GM23248 (cell line): ENCODE results near the gene CDH4. TPM values are rescaled to one million over a fixed set of nuclear protein-coding genes. Genes with fewer than 3 reads are reported as not detected.

Experiments
- DNase-seq: peaks from one replicate; pipeline ENCODE4 v3.0.0-alpha.2; 2015
- H2AFZ ChIP-seq: fragments of 200-600 bp; sonication (generic); 2 replicates; pipeline ENCODE4 v1.6.1; 2016; ENCODE audit warnings: antibody characterized with exemption
- H3F3A ChIP-seq: fragments of 200-600 bp; sonication (generic); 2 replicates; pipeline ENCODE4 v1.6.1; 2016; ENCODE audit warnings: mild to moderate bottlenecking, antibody characterized with exemption, mixed run types; ENCODE audit not compliant: insufficient read depth
- H3K27ac ChIP-seq: fragments of 200-600 bp; sonication (generic); 2 replicates; pipeline ENCODE4 v1.5.1; 2016; ENCODE audit warnings: mild to moderate bottlenecking
- H3K27me3 ChIP-seq: fragments of 200-600 bp; sonication (generic); replicated peaks from 2 replicates; pipeline ENCODE4 v1.6.1; 2016; ENCODE audit warnings: mild to moderate bottlenecking; ENCODE audit not compliant: insufficient read depth
- H3K36me3 ChIP-seq: fragments of 200-600 bp; sonication (generic); 2 replicates; pipeline ENCODE4 v1.6.1; 2016; ENCODE audit warnings: low read depth, mild to moderate bottlenecking
- H3K4me1 ChIP-seq: fragments of 200-600 bp; sonication (generic); 2 replicates; pipeline ENCODE4 v1.6.1; 2016; ENCODE audit warnings: mild to moderate bottlenecking; ENCODE audit not compliant: insufficient read depth
- H3K4me2 ChIP-seq: fragments of 200-600 bp; sonication (generic); one replicate; pipeline ENCODE4 v1.6.1; 2016; ENCODE audit warnings: mild to moderate bottlenecking; ENCODE audit not compliant: unreplicated experiment
- H3K4me3 ChIP-seq: fragments of 200-600 bp; sonication (generic); 2 replicates; pipeline ENCODE4 v1.5.1; 2016; ENCODE audit warnings: mild to moderate bottlenecking
- H3K79me2 ChIP-seq: fragments of 200-600 bp; sonication (generic); 2 replicates; pipeline ENCODE4 v1.6.1; 2016; ENCODE audit warnings: mild to moderate bottlenecking; ENCODE audit not compliant: insufficient read depth
- H3K9ac ChIP-seq: fragments of 200-600 bp; sonication (generic); 2 replicates; pipeline ENCODE4 v1.6.1; 2016; ENCODE audit warnings: mild to moderate bottlenecking
- H3K9me2 ChIP-seq: fragments of 200-600 bp; sonication (generic); 2 replicates; pipeline ENCODE4 v1.6.1; 2016; ENCODE audit warnings: mixed run types, mild to moderate bottlenecking, moderate library complexity; ENCODE audit not compliant: insufficient read depth
- H3K9me3 ChIP-seq: fragments of 200-600 bp; sonication (generic); one replicate; pipeline ENCODE4 v1.6.1; 2017; ENCODE audit warnings: low read depth
- H4K20me1 ChIP-seq: fragments of 200-600 bp; sonication (generic); 2 replicates; pipeline ENCODE4 v1.6.0; 2016; ENCODE audit not compliant: insufficient read depth
- EZH2 ChIP-seq: fragments of 200-600 bp; sonication (generic); IDR thresholded peaks from 2 replicates; pipeline ENCODE4 v1.6.1; 2018; ENCODE audit warnings: antibody characterized with exemption, mild to moderate bottlenecking; ENCODE audit not compliant: insufficient read depth, poor library complexity, severe bottlenecking
- EZH2phosphoT487 ChIP-seq: fragments of 200-600 bp; sonication (generic); IDR thresholded peaks from 2 replicates; pipeline ENCODE4 v1.6.1; 2018; ENCODE audit warnings: antibody characterized with exemption, moderate library complexity, mild to moderate bottlenecking, low read depth; ENCODE audit not compliant: insufficient read depth
- WGBS, 2 experiments: methylation state at CpG; one replicate each; pipeline ENCODE4 v1.1.6; 2015 to 2017; ENCODE audit warnings: low lambda C conversion rate in 2 of 2, low coverage in 1 of 2; ENCODE audit errors: missing lambda C conversion rate in 2 of 2; 5-methylcytosine and 5-hydroxymethylcytosine counted together
- in situ Hi-C: fragments of 300-500 bp; cut with MboI; formaldehyde crosslinking; loops from 2 replicates; pipeline ENCODE4 v1.15.0; 2020
- polyA plus RNA-seq: library from polyadenylated mRNA; unstranded; fragments of >200 nt; fragmentation: Nextera tagmentation; extraction: Ambion mirVana; gene quantifications from 2 replicates; pipeline ENCODE4 v1.2.1, GENCODE V29; 2016
- total RNA-seq: library from RNA; depleted of rRNA; stranded (reverse); fragments of >200 nt; shearing (Covaris generic); gene quantifications from 2 replicates; pipeline ENCODE4 v1.2.3, GENCODE V29; 2014

Gene CDH4
- total and polyA plus RNA-seq, 2 experiments from 2014 or later: 1.1 to 3.9 TPM

- 39 to 40% methylated on average over 9 of the region's 9 CpGs for WGBS, 2 experiments
- H3K79me2 ChIP-seq: no peaks in the 10 kb centered on the region
- no peak overlapping the region for H3K4me3 ChIP-seq
- no peaks in the 10 kb centered on the region for H4K20me1 ChIP-seq
- no peaks in the 10 kb centered on the region for H3K9me3 ChIP-seq
- TF ChIP-seq EZH2 (no peak), EZH2phosphoT487 (no peak)
- no peak overlapping the region for H3K27ac ChIP-seq
- no peaks in the 10 kb centered on the region for H3K27me3 ChIP-seq
- H2AFZ ChIP-seq: no peak overlapping the region
- no peak overlapping the region for H3K4me2 ChIP-seq
- H3F3A ChIP-seq: no peaks in the 10 kb centered on the region
- no peak overlapping the region for H3K9ac ChIP-seq
- H3K9me2 ChIP-seq: no peaks in the 10 kb centered on the region
- DNase-seq: no peak
- H3K4me1 ChIP-seq: no peaks in the 10 kb centered on the region
- H3K36me3 ChIP-seq: no peaks in the 10 kb centered on the region
- in situ Hi-C loops: no loop called here
These were observed 357.4 kb downstream of the CDH4 start for GRCh38 chr20:61609461-61609860.

DNA sequence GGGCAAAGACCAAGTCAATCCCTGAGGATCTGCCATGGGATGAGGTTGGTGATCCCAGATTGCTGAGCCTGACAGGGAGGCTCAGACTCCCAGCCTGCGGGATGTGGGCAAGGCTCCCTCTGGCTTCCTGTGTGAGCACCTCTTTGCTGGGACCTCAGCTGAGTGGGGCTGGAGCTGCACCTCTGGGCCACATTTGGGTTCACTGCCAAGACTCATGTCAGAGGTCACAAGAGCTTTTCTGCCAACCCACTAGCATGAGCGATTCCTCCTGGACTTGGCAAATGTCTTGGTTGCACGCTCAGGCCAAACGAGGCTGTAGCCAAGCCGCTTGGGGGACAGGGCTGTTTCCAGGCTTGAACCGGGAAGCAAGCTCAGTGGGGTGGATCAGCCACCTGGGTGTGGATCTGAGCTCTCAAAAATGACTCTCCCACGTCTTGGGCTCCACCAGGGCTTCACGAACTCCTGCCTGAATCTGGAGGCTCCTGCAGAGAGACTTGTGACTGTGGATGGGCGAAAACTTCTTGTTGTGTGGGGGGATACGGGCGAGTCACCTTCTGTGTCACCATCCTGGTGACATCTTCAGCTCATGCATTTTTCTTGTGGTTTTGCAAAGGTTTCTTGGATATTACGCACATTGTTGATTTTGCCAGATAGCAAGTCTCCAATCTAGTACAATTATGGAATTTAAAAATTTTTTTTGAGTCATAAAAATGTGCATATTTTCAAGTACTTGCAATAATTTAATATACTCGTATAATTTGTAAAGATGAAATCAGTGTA, 359.5 kb downstream of the CDH4 start:
- DNase-seq: no peak
- Histone ChIP-seq H3K36me3 (no peaks in the 10 kb centered on the region), H3K27ac (no peak overlapping the region), H3K4me3 (no peak overlapping the region), H3F3A (no peaks in the 10 kb centered on the region), H4K20me1 (no peaks in the 10 kb centered on the region), H3K4me2 (no peak overlapping the region), H3K27me3 (no peaks in the 10 kb centered on the region), H3K9ac (no peak overlapping the region), H2AFZ (no peak overlapping the region), H3K4me1 (no peaks in the 10 kb centered on the region), H3K9me2 (no peaks in the 10 kb centered on the region), H3K9me3 (no peaks in the 10 kb centered on the region), H3K79me2 (no peaks in the 10 kb centered on the region)
- in situ Hi-C loops: no loop called here
- WGBS, 2 experiments: 28 to 32% methylated on average over 13 of the region's 13 CpGs
- no peak for TF ChIP-seq EZH2
- no peak for TF ChIP-seq EZH2phosphoT487

GRCh38 chr20:61613917-61614705, 362.1 kb downstream of the CDH4 start:
- H3K79me2 ChIP-seq: no peaks in the 10 kb centered on the region
- no peaks in the 10 kb centered on the region for H3K27me3 ChIP-seq
- in situ Hi-C loops: no loop called here
- DNase-seq: no peak
- no peaks in the 10 kb centered on the region for H3K9me2 ChIP-seq
- TF ChIP-seq EZH2: no peak
- no peak for TF ChIP-seq EZH2phosphoT487
- no peak overlapping the region for H3K9ac ChIP-seq
- no peaks in the 10 kb centered on the region for H3K9me3 ChIP-seq
- no peaks in the 10 kb centered on the region for H4K20me1 ChIP-seq
- no peak overlapping the region for H3K4me3 ChIP-seq
- H3K27ac ChIP-seq: no peak overlapping the region
- H3K4me1 ChIP-seq: no peaks in the 10 kb centered on the region
- H3K36me3 ChIP-seq: no peaks in the 10 kb centered on the region
- no peak overlapping the region for H2AFZ ChIP-seq
- H3K4me2 ChIP-seq: no peak overlapping the region
- WGBS, 2 experiments: 35 to 36% methylated on average over 13 of the region's 13 CpGs
- no peaks in the 10 kb centered on the region for H3F3A ChIP-seq

DNA sequence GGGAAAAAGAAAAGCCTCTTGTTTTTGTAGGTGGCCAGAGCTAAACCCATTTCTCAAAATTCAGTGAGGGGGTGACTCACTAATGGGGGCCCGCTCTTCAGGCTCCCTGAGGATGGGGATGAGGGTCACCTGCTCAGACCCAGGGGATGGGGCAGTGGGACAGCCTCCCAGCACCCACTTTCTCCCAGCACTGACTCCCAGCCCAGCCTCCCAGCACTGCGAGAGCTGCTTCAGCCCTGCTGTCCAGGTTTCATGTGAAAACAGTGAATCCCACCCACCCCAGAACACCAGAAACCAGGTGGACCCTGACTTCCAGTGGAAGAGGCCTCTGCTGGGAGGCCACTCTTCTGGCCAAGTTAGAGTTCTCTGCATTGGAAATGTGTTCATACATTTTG, 362.6 kb downstream of the CDH4 start:
- Histone ChIP-seq H3K9me2 (no peaks in the 10 kb centered on the region), H3K4me3 (no peak overlapping the region), H3K4me1 (no peaks in the 10 kb centered on the region), H3K9ac (no peak overlapping the region), H3K4me2 (no peak overlapping the region), H3F3A (no peaks in the 10 kb centered on the region), H3K27me3 (no peaks in the 10 kb centered on the region), H3K9me3 (no peaks in the 10 kb centered on the region), H3K36me3 (no peaks in the 10 kb centered on the region), H3K27ac (no peak overlapping the region), H4K20me1 (no peaks in the 10 kb centered on the region), H2AFZ (no peak overlapping the region), H3K79me2 (no peaks in the 10 kb centered on the region)
- TF ChIP-seq EZH2phosphoT487: no peak
- TF ChIP-seq EZH2: no peak
- DNase-seq: no peak
- in situ Hi-C loops: no loop called here
- 42 to 46% methylated on average over 2 of the region's 2 CpGs for WGBS, 2 experiments
